Karpas-422 (cell line): ENCODE measurements around the gene ULBP1. TPM values are rescaled to one million over a fixed set of nuclear protein-coding genes. Genes with fewer than 3 reads are reported as not detected.
"Not testable (repeated sequence)": the region's sequence is repeated elsewhere in the genome, so short reads cannot be mapped to it uniquely, and the experiment has no call there.

ENCODE experiments used
- DNase-seq: peaks from one replicate; pipeline ENCODE4 v3.0.0-alpha.2; 2015
- H2AFZ ChIP-seq: fragments of 200-600 bp; sonication (generic); 2 replicates; pipeline ENCODE4 v1.6.1; 2014; ENCODE audit warnings: antibody characterized with exemption, low read length, mixed read lengths
- H3K27ac ChIP-seq: fragments of 200-600 bp; sonication (generic); 2 replicates; pipeline ENCODE4 v1.5.1; 2014; ENCODE audit warnings: mild to moderate bottlenecking, low read length, moderate library complexity
- H3K27me3 ChIP-seq: fragments of 200-600 bp; sonication (generic); 2 replicates; pipeline ENCODE4 v1.6.1; 2014; ENCODE audit warnings: low read length, mixed read lengths
- H3K36me3 ChIP-seq: fragments of 200-600 bp; sonication (generic); 2 replicates; pipeline ENCODE4 v1.6.1; 2014; ENCODE audit warnings: low read length, mixed read lengths; ENCODE audit not compliant: insufficient read depth
- H3K4me1 ChIP-seq: fragments of 200-600 bp; sonication (generic); 2 replicates; pipeline ENCODE4 v1.6.1; 2014; ENCODE audit warnings: mild to moderate bottlenecking, low read length, mixed read lengths
- H3K4me2 ChIP-seq: fragments of 200-600 bp; sonication (generic); 2 replicates; pipeline ENCODE4 v1.6.1; 2014; ENCODE audit warnings: low read length, low read depth, mild to moderate bottlenecking; ENCODE audit not compliant: poor library complexity, severe bottlenecking
- H3K4me3 ChIP-seq: fragments of 200-600 bp; sonication (generic); 2 replicates; pipeline ENCODE4 v1.5.1; 2014; ENCODE audit warnings: mild to moderate bottlenecking, antibody characterized with exemption, low read length, mixed read lengths
- H3K79me2 ChIP-seq: fragments of 200-600 bp; sonication (generic); 2 replicates; pipeline ENCODE4 v1.6.1; 2014; ENCODE audit warnings: mild to moderate bottlenecking, low read length, mixed read lengths
- H3K9ac ChIP-seq: fragments of 200-600 bp; sonication (generic); 2 replicates; pipeline ENCODE4 v1.6.0; 2014; ENCODE audit warnings: low read length
- H3K9me2 ChIP-seq: fragments of 200-600 bp; sonication (generic), shearing (Covaris generic); replicated peaks from 2 replicates; pipeline ENCODE4 v1.6.0; 2014; ENCODE audit warnings: mild to moderate bottlenecking, low read length, moderate library complexity; ENCODE audit not compliant: insufficient read depth
- H3K9me3 ChIP-seq: fragments of 300-700, 200-600 bp; sonication (generic); 2 replicates; pipeline ENCODE4 v1.6.1; 2014; ENCODE audit warnings: low read length, mixed read lengths
- H4K20me1 ChIP-seq: fragments of 200-600 bp; sonication (generic); 2 replicates; pipeline ENCODE4 v1.6.1; 2014; ENCODE audit warnings: mild to moderate bottlenecking, antibody characterized with exemption, low read length, low read depth; ENCODE audit not compliant: insufficient read depth
- total RNA-seq: library from RNA; depleted of rRNA; stranded (reverse); fragments of >200 nt; shearing (Covaris generic); gene quantifications from 2 replicates; pipeline ENCODE4 v1.2.3, GENCODE V29; 2014; ENCODE audit warnings: low replicate concordance

ULBP1 gene
- total RNA-seq, 1 experiment from 2014 or later, result 5.1 TPM

- DNase-seq, result no peak
- Histone ChIP-seq H3K4me3 (no peak overlapping the region), H3K36me3 (no peaks in the 10 kb centered on the region), H4K20me1 (no peaks in the 10 kb centered on the region), H2AFZ (no peak overlapping the region), H3K4me1 (no peaks in the 10 kb centered on the region), H3K9ac (no peak overlapping the region), H3K79me2 (no peaks in the 10 kb centered on the region), H3K27me3 (no peaks in the 10 kb centered on the region), H3K9me2 (no peaks in the 10 kb centered on the region), H3K4me2 (no peak overlapping the region), H3K9me3 (no peaks in the 10 kb centered on the region), H3K27ac (no peak overlapping the region)
These were observed 12.1 kb upstream of the ULBP1 start for GRCh38 chr6:149951626-149952025.

GRCh38 chr6:149953390-149953789 lies 10.4 kb upstream of the ULBP1 start:
- peak; percentile 15 for DNase-seq
- not testable (repeated sequence) for H3K4me2 ChIP-seq, H3K27me3 ChIP-seq, H3K79me2 ChIP-seq, H3K9ac ChIP-seq, H3K9me3 ChIP-seq, H3K36me3 ChIP-seq, H3K9me2 ChIP-seq, H3K27ac ChIP-seq, H2AFZ ChIP-seq, H4K20me1 ChIP-seq, H3K4me1 ChIP-seq, H3K4me3 ChIP-seq

DNA sequence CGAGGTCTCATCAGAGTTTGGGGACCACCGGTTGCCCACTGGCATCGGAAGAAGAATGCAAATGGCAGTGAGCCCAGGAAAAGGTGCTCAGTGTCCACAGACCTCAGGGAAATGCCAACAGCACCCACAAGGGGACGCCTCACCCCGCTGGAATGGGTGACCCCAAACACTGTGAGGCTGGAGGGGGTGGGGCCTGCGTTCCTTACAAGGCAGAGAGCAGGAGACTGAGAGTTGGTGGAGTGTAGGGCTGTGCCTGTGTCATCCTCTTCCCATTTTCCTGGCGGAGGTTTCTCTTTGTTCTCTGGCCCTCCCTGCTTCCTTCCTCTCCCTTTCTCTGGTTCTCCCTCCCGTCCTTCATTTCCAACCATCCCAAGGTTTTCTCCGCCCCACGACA lies 9.8 kb upstream of the ULBP1 start:
- not testable (repeated sequence) for H3K79me2 ChIP-seq, H3K9me3 ChIP-seq, H3K4me1 ChIP-seq, H3K4me3 ChIP-seq, H2AFZ ChIP-seq, H3K27me3 ChIP-seq, H4K20me1 ChIP-seq, H3K27ac ChIP-seq, H3K9me2 ChIP-seq, H3K4me2 ChIP-seq, H3K36me3 ChIP-seq, DNase-seq, H3K9ac ChIP-seq

DNA sequence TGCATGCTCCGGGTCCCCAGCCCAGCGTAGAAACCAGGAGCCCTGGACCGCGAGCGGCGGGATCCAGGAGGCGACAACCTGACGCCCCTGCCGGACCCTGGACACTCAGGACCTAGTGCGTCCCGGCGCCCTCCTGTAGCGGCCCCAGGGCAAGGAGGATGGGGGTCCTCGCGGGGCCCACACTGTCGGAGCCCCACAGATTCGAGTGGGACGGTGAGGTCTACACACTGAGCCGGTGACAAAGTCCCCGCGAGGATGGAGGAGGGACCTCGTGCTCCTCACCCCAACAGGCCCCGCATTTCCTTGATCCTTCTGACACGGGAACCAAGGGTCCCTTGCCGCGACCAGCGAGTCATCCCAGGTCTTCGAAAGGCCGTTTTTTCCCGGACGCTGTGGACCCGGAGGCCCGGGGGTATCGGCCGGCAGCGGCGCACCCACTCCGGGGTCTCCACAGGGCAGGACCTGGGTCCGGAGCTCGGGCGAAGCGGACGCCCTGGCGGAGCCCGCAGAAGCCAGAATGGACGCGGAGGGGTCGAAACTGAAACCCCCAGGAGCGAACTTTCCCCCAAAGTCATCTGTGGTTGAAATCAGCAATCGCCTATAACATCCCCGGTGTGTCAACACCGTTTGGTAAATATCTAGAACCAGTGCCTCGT lies 9.3 kb upstream of the ULBP1 start:
- not testable (repeated sequence) for H4K20me1 ChIP-seq, H3K36me3 ChIP-seq, H3K9me2 ChIP-seq, H3K9ac ChIP-seq, DNase-seq, H3K79me2 ChIP-seq, H3K4me2 ChIP-seq, H2AFZ ChIP-seq, H3K4me1 ChIP-seq, H3K4me3 ChIP-seq, H3K9me3 ChIP-seq, H3K27me3 ChIP-seq, H3K27ac ChIP-seq

GRCh38 chr6:149954984-149955653 lies 8.6 kb upstream of the ULBP1 start:
- not testable (repeated sequence) for H3K4me2 ChIP-seq

GRCh38 chr6:149955654-149956317 lies 8.0 kb upstream of the ULBP1 start:
- H3K27ac ChIP-seq, H3K79me2 ChIP-seq, H3K9me2 ChIP-seq, H3K9me3 ChIP-seq, H3K4me3 ChIP-seq, DNase-seq, H3K36me3 ChIP-seq, H3K4me1 ChIP-seq, H4K20me1 ChIP-seq, H2AFZ ChIP-seq, H3K27me3 ChIP-seq, H3K4me2 ChIP-seq, H3K9ac ChIP-seq: not testable (repeated sequence)

More at GRCh38 chr6:149954984-149955653, 8.6 kb upstream of the ULBP1 start:
- H2AFZ ChIP-seq, H3K9me2 ChIP-seq, H3K27me3 ChIP-seq, H3K4me1 ChIP-seq, H3K4me3 ChIP-seq, H3K36me3 ChIP-seq, H3K79me2 ChIP-seq, H3K9me3 ChIP-seq, DNase-seq, H3K27ac ChIP-seq, H3K9ac ChIP-seq, H4K20me1 ChIP-seq: not testable (repeated sequence)

DNA sequence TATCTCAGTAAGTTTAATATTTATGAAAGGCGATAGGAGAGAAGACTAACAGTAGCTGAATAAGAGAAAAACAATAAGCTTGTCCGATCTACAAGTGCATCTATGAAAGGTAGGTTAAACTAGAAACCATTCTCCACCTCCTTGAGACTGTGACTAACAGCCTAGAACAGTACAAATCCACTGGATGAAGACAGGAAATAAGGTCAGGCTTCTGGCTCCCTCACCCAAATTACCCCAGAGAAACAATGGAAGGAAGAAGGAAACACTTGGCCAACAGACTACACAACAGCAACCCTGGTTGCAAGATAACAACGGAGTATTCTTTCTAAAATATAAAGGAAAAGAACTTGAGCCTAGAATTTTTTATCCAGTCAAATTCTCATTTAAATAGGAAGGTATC lies 5.6 kb upstream of the ULBP1 start:
- H3K4me3 ChIP-seq, H3K4me1 ChIP-seq, H3K9me2 ChIP-seq, H3K27me3 ChIP-seq, H3K36me3 ChIP-seq, H3K9me3 ChIP-seq, H3K9ac ChIP-seq, H2AFZ ChIP-seq, H3K27ac ChIP-seq, H3K79me2 ChIP-seq, H3K4me2 ChIP-seq, H4K20me1 ChIP-seq: not testable (repeated sequence)
- peak; percentile 5 for DNase-seq

- H3K9me2 ChIP-seq, DNase-seq, H3K9me3 ChIP-seq, H2AFZ ChIP-seq, H3K79me2 ChIP-seq, H3K9ac ChIP-seq, H4K20me1 ChIP-seq, H3K4me1 ChIP-seq, H3K4me3 ChIP-seq, H3K4me2 ChIP-seq, H3K27ac ChIP-seq, H3K27me3 ChIP-seq, H3K36me3 ChIP-seq: not testable (repeated sequence)
These were observed 3.9 kb upstream of the ULBP1 start for GRCh38 chr6:149959806-149960205.
